GM12801 (cell line): ENCODE data around the gene RAP1GAP.

ENCODE experiments used
- TF ChIP-seq, protein P1 (sequence below): IDR thresholded peaks from one replicate; pipeline ENCODE4 v1.5.1; 2011; ENCODE audit warnings: control low read depth; ENCODE audit not compliant: insufficient read length; ENCODE audit errors: extremely low read depth

The RAP1GAP gene

DNA sequence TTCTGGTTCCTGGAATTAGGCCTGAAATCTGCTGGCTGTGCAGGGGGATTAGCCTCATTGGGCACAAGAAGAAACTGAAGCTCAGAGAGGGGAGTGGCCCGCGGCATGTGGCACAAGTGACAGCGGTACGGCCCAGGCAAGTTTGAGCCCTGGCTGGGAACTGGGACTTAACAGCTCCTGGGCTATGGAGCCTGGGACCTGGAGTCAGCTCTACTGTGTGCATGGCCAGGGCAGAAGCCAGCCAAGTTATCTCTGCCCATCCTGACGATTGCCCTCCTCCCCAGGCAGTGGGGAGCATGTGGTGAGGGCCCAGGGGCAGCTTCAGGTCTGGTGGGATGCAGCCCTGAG is 98.7 kb downstream of the RAP1GAP start:
- TF ChIP-seq, protein P1, sequence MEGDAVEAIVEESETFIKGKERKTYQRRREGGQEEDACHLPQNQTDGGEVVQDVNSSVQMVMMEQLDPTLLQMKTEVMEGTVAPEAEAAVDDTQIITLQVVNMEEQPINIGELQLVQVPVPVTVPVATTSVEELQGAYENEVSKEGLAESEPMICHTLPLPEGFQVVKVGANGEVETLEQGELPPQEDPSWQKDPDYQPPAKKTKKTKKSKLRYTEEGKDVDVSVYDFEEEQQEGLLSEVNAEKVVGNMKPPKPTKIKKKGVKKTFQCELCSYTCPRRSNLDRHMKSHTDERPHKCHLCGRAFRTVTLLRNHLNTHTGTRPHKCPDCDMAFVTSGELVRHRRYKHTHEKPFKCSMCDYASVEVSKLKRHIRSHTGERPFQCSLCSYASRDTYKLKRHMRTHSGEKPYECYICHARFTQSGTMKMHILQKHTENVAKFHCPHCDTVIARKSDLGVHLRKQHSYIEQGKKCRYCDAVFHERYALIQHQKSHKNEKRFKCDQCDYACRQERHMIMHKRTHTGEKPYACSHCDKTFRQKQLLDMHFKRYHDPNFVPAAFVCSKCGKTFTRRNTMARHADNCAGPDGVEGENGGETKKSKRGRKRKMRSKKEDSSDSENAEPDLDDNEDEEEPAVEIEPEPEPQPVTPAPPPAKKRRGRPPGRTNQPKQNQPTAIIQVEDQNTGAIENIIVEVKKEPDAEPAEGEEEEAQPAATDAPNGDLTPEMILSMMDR, result no peak

DNA sequence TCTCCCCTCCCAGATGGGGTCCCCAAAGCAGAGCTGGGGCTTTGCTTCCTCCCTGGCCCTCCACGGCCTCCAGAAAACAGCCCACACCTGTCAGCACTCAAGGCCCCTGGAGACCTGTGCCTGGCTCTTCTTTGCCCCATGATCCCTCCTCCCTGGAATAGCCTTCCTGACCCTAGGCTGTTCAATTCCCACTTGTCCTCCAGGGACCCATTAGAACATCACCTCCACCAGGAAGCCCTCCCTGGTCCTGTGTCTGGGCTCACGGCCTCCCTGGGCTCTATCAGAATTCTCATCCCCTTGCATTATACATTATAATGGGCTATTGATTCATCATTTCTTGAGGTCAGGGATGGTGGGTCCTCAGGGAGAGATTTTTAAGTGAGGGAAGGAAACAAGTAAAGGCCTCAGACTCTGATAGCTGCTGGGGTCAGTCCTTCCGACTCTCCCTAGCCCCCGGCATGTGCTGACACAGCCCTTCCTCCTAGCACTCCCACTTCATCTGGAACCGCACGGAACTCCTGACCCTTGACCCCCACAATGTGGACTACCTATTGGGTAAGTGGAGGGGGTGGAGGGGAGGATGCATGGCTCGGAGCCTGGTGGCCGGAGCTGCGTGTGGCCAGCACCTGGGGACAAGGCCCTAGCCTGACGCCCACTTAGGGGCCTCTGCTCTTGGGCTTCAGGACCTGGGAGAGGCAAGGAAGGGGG is 99.2 kb downstream of the RAP1GAP start:
- TF ChIP-seq, protein P1, result no peak

GRCh38 chr1:21568809-21569385 is 100.3 kb downstream of the RAP1GAP start:
- TF ChIP-seq, protein P1, result no peak

- TF ChIP-seq, protein P1, result no peak
Observed at GRCh38 chr1:21568006-21568746, 101.0 kb downstream of the RAP1GAP start.

DNA sequence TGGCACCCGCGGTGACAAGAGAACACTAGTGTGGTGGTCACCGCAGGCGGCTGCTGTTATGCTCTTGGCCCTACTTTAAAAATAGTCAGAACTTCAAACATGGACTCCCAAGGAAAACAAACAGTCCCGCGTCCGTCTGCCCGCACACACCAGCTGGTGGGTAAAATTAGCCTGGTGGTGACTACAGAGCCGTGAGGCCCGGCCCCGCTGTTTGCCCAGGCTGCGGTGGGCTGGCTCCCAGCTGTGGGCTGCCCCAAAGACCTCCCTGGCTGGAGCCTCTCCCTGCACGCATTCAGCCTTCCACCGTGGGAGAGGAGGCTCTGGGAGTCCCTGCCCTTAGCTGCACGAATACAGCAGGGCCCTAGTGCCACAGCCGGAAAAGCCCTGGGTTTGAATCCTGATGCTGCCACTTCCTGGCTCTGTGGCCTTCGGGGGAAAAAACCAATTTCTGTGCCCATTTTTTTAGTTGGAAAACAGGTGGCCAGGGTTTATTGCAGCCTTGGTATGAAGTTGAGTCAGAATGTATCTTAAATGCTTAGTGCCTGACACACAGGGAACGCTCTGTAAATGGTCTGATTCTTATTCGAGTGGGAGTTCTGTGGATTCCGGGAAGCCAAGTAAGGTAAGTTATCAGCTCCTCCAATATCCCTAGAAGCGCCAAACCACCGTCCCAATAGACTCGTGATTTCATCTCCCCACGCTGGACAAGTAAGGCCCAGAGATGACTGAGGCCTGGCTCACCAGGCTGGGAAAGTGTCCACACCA is 101.7 kb downstream of the RAP1GAP start:
- TF ChIP-seq, protein P1, result no peak

GRCh38 chr1:21565285-21565684 is 103.9 kb downstream of the RAP1GAP start:
- TF ChIP-seq, protein P1, result no peak

DNA sequence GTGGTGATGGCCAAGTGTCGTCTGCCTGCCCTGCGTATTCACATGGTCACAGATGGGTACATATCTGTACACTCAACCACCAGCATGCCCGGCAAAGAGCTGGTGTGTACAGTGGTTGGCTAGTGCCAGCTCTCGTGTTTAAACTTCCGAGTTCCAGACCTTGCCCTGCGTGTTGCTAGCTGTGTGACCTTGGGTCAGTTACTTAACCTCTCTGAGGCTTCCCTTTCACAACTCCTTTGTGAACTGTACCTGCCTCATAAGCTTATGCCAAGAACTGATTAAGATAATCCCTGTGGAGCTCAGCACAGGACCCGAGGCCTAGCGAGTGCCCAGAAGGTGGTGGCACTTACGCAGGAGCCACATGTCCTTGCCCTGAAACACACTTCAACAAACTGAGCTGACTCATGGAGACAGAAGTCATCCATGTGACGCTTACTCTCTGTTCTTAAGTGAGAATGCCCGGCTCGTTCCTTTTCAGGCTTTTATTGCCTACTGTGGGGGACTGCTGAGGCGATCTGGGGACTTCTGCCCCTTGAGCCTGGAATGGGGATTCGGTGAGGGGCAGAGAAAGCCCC is 104.5 kb downstream of the RAP1GAP start:
- TF ChIP-seq, protein P1, result no peak
